NCI-H146 treated with DMSO at 0.1 percent for 48 hours (cell line): ENCODE measurements around the gene P4HTM.

Experiments used
- DNase-seq: peaks from one replicate; lab custom pipeline; 2025; ENCODE audit not compliant: unreplicated experiment; lab: John Stamatoyannopoulos, UW

P4HTM gene

GRCh38 chr3:48983096-48983495 is 6.9 kb upstream of the P4HTM start:
- DNase-seq: no peak

DNA sequence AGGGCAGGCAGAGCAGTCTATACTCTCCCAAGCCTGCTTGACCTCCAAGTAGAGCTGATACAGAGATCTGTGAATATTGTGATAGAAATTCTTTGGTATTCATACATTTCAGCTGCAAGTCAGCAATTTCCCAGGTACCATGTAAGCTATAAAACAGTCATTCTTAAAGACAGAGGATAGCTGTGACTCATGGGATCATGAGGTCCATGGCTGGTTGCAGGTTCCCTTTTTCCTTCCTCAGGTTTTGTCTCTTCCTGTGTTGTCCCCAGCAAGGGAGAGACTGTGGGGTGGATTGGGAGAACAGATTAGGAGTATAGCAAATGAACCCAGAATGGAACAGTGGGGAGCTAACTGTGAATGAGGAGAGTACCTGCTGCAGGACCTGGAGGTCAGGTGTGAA is 5.4 kb upstream of the P4HTM start:
- DNase-seq: no peak

DNA sequence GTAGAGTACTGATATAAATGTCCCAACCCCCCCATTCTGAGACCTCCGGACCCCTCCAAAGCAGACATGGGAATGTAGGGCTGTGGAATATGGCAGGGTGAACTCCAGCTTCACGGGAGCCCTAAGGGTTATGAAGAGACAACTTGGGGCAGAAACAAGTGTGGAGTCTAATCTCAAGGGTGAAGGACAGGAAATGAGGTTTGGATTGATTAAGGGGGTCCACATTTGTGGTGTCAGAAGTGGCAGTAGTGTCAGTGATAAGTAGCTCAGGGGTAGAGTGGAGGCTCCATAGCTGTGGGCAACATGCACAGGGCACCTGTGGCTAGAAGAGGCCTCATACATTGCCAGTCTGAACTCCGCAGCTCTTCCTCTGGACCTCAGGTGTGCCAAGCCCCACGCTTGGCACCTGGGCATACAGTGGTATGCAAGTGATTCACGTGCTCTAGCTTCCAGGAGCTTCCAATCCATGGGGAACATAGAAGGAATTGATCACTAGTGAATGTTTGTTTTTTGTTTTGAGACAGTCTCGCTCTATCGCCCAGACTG is 4.1 kb upstream of the P4HTM start:
- no peak for DNase-seq

- no peak for DNase-seq
Measured at GRCh38 chr3:48989126-48989795, 780 bp upstream of the P4HTM start.

DNA sequence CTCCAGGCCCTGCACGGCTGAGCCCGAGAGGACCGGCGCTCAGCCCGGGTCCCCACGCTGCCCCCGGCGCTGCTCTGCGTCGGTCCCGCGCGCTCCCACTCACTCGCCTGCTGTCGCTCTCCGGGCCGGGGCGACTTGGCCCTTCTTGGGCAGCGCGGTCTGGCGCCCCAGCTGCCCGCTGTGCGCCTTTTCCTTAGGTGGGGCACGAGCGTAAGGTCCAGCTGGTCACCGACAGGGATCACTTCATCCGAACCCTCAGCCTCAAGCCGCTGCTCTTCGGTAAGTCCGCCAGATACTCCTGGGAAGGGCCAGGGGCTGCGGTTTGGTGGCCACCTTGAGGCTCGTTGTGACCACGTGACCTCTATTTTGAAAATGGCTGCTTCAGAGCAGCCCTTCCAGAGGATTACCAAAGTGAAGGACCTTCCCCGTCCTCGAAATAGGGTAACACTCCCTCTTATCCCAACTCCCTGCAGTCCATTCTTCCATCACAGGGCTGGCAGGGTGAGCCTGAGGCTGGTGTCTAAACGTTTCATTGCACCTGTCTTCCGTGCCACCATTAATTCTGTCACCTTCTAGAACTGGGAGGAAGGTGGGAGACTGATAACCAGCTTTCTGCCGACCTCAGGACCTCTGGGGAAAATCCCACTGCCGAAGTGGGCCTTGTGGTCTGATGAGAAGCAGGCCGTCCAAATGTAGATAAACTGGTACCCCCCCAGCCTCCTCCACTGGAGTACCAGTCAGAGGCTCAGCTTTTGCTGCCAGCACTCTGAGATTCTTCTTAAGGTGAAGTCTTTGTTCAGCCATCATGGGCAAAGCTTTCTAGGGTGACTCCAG is 812 bp downstream of the P4HTM start:
- DNase-seq: no peak

DNA sequence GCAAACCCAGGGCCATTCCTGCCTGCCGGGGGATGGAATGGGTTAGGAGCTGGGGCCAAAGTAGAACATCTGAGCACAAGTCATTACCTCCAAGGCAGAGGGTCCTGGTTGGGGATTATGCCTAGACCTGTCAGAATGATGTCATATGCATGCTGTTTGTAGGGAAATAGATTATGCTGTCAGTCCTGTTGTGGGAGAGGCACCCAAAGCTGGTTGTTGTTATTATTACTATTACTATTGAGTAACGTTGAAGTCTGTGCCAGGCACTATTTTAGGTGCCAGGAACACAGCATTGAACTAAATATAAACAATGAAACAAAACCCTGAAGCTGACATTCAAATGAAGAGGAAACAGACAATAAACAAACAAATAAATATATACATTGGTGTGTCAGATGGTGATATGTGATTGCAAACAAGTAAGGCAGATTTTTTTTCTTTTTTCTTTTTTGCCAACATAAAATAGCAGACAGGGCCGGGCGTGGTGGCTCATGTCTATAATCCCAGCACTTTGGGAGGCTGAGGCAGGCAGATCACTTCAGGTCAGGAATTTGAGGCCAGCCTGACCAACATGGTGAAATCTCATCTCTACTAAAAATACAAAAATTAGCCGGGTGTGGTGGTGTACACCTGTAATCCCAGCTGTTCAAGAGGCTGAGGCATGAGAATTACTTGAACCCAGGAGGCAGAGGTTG is 2.0 kb downstream of the P4HTM start:
- DNase-seq: no peak

GRCh38 chr3:48993834-48994233 is 3.8 kb downstream of the P4HTM start:
- DNase-seq: no peak

DNA sequence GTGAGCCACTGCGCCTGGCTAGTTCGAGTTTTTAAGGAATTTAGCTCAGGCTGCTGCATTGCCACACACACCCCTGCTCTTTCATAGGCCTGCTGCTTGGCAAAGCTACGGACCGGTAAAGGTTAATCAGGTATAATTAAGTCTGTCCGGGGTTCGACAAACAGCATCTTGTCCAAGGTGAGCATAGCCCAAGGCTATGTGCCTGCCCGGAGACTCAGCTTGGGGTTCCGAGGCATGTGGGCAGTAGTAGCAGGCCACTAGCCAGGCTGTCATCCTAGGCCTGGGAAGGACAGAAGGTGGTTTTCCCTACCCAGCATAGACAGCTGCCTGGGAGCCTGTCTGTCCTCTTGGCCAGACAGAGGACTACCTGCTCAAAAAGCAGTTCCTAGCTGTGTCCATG is 6.6 kb downstream of the P4HTM start:
- no peak for DNase-seq

- no peak for DNase-seq
Measured at GRCh38 chr3:48997102-48997635, 7.1 kb downstream of the P4HTM start.

DNA sequence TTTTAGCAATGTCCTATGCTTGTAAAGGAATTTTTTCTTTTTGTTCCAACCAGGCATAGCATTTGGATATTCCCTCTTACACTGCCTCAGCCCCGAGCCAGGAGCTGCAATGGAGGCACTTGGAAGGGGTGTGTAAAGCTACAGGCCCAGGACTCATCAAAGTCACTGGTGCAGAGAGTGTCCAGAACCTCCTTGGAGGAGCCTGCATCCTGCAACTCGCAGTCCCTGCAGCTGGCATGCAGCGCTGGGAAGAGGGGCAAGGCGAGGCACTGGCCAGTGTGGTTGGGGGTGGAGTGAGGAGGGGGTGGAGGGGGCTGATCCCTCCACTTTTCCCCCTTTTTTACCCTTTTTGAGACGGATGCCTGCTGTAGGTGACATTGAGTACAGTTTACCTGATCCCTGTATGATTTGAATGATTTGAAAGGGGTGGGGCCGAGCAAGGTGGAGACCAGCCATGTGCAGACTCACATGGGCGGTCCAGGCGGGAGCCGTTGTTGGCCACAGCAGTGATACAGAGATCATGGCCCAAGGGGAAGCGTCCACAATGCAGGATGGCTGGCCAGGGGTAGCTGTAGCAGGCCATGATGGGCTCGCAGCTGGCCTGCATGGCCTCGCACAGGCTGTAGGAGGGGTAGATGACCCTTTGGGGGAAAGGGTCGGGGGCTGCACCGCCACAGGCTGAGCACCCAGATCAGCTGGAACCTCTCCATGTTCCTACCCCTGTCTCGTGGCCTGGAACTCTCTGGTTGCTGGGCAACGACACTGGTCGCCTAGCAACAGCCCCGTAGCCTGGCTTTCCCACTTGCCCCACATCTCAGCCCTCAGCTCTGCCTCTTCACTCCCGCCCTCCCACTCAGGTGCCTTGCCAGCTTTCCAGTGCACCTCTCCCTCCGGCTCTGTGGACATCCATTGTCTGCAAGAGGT is 7.9 kb downstream of the P4HTM start:
- no peak for DNase-seq

DNA sequence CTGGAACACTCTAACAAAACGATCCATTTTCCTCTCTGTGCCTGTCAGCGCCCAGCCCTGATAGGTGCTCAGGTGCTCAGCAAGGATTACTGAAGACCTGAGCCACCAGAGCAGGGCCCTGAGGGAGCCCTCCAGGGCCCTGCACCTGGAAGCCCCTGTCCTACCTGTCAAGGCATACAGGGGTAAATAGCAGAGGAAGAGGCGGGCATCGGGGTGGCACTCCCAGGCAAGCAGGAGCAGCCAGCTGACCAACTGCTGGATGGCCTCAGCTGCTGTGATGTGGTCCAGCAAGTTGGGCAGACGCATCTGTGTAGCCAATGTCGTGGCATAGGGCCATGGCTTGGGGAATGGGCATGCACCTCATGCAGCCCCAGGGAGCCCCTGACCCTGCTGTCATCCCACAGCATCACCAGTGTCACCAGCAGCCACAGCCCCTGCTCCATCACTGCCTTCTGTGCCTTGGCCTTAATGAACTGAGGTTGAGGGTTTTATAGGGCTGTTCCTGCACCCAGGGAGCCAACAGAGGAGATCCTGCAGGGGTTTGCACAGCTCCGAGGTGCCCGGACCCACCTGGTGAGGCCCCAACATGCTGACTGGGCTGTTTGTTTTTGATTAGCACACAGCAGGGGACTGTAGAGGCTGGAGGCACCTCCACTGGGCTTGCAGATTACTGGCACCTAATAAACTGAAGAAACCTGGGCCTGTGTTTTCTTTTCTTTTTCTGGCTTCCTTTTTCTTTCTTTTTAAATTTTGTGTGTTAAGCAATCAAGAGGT is 9.2 kb downstream of the P4HTM start:
- DNase-seq: peak; percentile 39

DNA sequence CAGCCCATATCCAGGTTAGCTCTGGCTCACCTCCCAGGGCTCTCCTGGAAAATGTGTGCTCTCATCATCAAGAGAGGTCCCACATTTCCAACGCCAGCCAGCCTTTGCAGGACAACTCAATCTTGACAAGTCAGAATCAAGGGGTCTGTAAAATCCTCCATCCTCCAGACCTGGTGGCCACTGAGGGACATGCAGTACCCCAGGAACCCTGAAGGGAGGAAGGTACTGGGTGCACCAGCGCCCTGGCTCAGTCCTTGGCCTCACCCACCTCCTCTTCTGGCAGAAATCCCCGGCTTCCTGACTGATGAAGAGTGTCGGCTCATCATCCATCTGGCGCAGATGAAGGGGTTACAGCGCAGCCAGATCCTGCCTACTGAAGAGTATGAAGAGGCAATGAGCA is 11.1 kb downstream of the P4HTM start:
- no peak for DNase-seq

GRCh38 chr3:49004352-49005302 is 14.6 kb downstream of the P4HTM start:
- DNase-seq: peak; percentile 36

- no peak for DNase-seq
Measured at GRCh38 chr3:49005303-49005680, 15.3 kb downstream of the P4HTM start.

- no peak for DNase-seq
Measured at GRCh38 chr3:49005998-49006397, 16.0 kb downstream of the P4HTM start.

- DNase-seq: no peak
Measured at GRCh38 chr3:49006408-49007067, 16.5 kb downstream of the P4HTM start.

DNA sequence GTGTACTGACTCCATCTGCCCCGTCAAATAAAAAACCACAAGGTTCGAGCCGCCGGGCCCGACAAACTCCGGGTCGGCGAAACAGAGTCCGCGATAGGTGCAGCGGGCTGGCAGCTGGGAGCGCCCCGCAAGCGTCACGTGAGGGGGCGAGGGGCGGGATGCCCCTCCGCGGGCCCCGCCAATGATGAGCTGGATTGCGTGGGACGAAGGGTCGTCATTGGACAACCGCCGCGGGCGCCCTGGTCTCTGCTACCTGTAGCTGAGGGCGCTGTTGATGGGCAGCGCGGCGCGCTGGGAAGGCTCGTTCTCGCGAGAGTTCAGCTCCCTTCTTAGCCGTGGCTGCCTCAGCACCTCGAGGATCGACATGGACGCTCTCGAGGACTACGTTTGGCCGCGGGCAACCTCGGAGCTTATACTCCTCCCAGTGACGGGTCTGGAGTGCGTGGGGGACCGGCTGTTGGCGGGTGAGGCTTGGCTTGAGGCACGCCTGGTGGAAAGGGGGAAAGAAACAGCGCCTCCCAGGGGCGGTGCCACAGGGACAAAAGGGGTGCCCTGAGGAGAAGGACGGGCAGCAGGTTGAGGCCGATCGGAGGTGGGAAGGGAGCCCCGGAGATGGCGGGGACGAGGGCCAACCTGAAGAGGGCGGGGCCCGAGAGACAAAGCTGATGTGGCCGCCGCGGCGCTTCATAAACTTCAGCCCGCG is 17.2 kb downstream of the P4HTM start, which contains the start of gene WDR6:
Gene WDR6, plus strand, starts transcription at position 324 of the 703 bp plus-strand sequence. Its CDS starts 41 bp downstream, at position 365.
- DNase-seq: peak; percentile 92
